ENCODE data around the gene GRP.
"Not testable (repeated sequence)": the region's sequence is repeated elsewhere in the genome, so short reads cannot be mapped to it uniquely, and the experiment has no call there.

Gene GRP

DNA sequence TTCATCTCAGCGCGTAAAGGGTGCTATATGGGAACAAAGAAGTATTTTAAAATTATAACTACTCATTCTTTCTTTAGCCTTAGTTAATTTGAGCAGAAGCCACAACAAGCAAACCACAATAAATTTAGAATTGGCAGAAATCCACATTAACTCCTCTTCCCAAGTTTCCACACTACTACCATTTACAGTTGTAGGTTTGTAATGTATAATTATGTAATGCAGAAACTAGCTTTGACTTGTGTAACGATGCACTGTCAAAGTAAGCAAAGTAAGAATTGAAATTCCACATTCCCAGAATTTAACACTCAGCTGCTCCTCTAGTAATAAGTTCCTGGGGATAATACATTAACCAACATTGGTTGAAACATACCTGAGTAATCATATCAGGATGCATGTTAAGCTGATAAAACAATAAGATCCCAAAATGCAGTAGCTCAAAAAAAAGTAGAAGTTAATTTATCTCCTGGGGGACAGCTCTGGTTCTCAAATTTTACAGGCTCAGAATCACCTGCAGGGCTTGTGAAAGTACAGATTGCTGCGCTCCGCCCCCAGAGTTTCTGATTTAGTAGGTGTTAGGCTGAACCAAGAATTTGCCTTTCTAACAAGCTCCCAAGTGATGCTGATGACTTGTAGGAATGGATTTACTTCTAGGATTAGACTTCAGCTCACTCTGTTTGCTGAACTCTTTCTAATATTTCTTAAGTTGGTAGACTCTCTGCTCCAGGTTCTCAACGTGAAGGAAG, 9.9 kb downstream of the GRP start:
- DNase-seq = peak; percentile 12

DNA sequence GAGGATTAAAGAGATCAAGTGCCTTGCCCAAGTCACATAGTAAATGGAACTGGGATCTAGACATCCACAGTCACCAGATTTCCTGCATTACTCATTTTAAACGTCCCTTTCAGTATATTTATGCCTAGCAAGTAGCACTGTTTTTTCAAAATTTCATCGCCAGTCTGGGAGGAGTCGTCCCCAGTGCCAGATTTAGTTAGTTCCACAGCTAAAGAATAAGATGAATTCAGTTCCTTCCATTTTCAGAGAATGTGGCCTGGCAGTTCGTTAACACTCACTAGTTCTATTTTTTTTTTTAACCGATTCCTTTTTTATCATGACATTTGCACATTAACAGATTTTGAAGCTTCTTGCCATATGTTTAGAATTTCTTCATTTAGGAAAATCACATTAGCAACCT, 11.2 kb downstream of the GRP start:
- no peak for DNase-seq

DNA sequence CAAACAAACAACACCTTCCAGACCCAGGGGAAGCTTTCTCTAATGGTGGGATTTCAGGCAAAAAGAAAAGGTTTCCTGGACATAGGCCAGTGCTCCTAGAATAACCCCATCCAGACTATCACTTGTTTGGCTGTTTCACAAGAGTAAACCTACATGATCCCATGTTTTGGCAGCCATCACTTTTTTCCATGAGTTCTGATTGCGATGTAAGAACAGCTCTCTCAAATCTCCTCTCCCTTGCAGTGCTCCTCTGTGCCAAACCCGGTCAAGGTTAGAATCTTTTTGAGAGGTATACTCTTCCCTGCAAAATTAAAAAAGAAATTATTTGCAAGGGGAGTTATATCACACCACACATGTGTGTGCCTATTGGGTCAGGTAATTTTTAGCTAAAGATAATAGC, 11.9 kb downstream of the GRP start:
- DNase-seq = no peak

DNA sequence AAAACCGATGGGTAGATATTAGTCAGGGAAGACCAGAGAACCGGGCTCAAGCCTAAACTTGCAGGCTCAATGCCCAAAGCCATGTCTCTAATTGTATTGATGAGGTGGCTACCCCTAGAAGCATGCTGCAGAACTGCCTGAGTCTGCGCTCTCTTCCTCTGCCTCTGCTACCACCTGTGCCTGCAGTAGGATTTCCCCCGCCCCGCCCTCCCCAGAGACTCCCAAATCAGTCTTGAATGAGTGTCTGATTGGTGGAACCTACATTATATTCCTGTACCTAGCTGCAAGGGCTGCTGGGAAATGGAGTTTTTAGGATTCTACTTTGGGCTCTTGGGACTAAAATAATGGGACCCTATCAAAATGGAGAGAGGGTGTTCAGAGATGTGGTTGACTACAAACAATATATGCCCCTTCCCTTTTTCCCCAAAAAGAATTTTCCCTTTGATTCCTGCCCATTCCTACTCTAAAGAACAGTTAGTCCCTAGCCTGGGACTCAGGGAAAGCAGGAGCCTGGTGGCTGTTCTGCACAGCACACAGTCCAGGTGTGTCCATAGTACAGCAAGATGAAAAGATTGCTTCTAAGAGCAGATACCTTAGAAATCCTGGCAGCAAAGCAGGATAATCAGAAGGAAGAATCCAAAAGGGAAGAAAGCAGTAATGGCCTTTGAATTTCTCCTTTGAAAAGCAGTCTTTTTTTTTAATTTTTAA, 12.5 kb downstream of the GRP start:
- no peak for DNase-seq

DNA sequence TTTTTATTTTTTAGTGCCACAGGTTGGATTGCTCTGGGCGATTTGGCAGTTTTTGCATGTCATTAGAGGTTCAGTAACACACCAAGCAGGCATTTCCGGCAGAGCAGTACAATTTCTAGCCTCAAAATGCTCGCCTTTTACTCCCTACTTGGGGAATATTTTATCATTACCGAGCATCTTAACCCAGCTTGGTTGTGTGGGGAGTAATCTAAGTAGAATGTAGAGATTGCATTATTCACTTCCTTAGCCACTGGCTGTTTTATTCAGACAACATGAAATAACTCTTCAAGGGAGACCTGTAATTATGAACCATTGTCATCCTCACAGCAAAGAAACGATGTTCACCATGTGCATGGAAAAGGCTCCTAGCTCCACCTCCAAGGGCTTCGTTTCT, 13.1 kb downstream of the GRP start:
- DNase-seq = no peak

DNA sequence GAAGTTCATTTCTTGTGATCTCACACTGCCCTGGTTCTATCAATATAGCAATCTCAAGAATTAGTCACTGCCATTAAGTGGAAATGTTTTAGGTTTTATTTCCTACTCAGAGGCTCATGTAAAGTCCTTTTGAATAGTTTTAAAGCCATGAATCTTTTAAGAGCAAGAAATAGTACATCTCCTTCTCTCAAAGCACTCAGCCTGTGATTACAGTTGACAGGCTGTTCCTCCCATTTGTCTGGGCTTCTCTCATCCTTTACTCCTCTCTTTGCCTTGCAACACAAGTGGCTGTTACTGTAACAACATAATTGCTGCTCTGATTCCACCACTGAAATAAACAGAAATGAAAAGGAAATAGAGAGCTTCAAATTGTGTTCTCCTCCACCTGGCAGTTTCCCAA, 18.4 kb downstream of the GRP start:
- no peak for DNase-seq

DNA sequence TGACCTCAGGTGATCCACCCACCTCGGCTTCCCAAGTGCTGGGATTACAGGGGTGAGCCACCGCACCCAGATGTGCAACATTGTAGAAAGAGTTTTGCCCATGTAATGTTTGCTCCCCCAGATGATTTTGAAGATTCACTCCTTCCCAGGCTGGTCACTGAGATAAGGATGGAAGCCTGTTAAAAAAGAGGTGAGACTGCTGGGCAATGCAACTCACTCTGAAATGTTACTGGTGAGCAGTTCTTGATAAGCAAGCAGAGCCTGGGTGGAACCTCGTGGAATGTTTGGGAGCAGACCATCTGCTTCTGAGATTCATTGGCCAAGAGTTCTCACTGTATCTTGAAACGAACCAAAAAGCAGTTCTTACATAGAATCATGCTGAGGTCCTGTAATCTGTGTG, 19.7 kb downstream of the GRP start:
- no peak for DNase-seq

DNA sequence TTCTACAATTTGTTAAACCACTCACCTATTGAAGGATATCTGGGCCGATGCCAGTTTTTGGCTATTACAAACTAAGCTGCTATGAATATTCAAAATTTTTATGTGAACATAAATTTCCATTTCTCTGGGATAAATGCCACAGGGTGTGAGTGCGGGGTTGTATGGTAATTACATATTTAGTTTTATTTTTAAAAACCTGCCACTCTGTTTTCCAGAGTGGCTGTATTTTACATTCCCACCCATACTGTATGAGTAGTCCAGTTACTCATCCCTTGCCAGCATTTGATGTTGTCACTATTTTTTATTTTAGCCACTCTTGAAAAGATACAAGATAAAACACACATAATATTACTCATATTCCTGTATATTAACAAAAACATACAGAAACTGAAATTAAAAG, 22.9 kb downstream of the GRP start:
- DNase-seq = no peak

DNA sequence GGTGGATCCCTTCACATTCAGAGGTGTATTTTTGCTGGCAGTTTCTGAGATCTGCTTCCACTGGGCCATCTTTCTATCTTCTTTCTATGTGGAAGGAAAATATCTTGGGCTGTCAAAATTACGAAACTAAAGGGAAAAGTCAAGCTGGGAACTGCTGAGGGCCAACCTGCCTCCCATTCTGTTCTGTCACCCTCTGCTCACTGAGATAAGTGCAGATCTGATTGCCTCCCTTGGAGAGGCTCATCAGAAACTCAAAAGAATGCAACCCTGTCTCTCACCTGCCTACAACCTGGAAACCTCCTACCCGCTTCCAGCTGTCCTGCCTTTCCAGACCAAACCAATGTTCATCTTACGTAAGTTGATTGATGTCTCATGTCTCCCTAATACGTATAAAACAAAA, 26.8 kb downstream of the GRP start:
- DNase-seq = no peak

DNA sequence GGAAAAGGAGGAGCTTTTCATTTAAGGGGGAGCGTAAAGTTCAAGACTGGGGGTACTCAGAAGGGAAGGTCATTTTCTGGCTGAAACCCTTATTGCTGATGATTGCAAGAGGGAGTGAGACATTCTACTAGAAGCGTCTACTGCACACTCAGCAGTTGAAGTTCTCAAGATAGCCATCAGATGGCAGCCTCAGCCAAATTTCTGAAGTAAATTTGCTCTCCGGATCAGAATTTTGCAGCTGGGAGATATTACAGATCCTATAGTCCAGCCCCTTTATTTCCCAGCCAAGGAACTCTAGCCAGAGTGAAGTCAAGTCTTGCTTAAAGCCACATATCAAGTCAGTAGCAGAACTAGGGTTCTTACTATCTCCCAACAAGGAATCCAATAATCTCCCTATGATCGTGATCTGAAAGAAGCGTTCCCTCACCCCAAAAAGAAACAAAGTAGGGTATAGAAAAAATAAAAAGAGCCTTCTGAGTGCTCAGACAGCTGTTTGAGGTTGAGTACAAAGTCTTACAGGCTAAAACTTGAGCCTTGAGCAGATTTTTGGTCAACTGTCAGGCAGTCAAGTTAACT, 29.3 kb downstream of the GRP start:
- peak; percentile 42 for DNase-seq

DNA sequence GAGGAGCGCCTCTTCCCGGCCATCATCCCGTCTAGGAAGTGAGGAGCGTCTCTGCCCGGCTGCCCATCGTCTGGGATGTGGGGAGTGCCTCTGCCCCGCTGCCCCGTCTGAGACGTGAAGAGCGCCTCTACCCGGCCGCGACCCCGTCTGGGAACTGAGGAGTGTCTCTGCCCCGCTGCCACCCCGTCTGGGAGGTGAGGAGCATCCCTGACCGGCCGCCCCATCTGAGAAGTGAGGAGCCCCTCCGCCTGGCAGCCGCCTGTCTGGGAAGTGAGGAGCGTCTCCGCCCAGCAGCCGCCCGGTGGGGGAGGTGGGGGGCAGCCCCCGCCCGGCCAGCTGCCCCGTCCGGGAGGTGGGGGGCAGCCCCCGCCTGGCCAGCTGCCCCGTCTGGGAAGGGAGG, 35.5 kb downstream of the GRP start:
- DNase-seq = not testable (repeated sequence)

DNA sequence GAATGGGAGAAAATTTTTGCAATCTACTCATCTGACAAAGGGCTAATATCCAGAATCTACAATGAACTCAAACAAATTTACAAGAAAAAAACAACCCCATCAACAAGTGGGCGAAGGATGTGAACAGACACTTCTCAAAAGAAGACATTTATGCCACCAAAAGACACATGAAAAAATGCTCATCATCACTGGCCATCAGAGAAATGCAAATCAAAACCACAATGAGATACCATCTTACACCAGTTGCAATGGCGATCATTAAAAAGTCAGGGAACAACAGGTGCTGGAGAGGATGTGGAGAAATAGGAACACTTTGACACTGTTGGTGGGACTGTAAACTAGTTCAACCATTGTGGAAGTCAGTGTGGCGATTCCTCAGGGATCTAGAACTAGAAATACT, 41.9 kb downstream of the GRP start:
- DNase-seq = not testable (repeated sequence)

DNA sequence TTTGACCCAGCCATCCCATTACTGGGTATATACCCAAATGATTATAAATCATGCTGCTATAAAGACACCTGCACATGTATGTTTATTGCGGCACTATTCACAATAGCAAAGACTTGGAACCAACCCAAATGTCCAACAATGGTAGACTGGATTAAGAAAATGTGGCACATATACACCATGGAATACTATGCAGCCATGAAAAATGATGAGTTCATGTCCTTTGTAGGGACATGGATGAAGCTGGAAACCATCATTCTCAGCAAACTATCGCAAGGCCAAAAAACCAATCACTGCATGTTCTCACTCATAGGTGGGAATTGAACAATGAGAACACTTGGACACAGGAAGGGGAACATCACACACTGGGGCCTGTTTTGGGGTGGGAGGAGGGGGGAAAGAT, 42.3 kb downstream of the GRP start:
- not testable (repeated sequence) for DNase-seq

DNA sequence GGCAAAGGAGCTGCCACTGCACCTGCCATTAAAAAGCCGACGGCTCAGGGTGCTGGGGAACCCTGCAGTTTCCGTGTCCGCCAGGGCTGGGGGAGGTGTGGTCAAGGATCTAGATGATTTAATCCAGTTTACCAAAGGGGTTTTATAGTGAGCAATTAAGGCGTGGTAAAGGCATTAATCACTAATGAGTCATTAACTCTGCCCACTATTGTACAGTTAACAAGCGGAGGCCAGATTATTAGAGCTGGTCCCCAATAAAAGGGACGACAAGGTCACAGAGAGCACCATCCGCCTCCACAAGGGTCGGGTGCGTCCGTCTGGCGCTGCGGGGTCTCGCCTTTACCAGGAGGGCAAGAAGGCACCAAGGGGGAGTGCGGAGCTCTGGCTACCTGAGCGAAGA, 43.7 kb downstream of the GRP start:
- no peak for DNase-seq

DNA sequence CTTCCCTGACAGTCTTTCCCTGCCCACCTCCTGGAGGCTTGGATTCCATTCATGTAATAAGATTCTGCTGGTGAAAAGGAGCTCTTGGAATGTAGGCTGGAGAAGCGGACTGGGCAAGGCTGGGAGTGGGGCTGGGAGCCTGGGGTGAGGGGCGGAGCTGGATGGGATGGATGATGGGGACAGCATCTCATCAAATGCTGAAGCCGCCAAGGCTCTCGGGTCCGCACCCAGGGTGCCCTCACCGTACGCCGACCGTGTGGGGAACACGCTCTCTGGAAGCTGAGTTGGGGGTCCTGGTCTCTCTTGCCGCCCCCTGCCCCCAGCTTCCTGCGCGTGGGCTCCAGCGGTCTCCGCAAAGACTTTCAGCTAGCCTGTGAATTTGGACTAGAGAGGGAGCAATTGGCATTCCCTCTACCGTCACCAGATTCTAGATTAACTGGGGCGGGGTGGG, 44.2 kb downstream of the GRP start:
- no peak for DNase-seq

DNA sequence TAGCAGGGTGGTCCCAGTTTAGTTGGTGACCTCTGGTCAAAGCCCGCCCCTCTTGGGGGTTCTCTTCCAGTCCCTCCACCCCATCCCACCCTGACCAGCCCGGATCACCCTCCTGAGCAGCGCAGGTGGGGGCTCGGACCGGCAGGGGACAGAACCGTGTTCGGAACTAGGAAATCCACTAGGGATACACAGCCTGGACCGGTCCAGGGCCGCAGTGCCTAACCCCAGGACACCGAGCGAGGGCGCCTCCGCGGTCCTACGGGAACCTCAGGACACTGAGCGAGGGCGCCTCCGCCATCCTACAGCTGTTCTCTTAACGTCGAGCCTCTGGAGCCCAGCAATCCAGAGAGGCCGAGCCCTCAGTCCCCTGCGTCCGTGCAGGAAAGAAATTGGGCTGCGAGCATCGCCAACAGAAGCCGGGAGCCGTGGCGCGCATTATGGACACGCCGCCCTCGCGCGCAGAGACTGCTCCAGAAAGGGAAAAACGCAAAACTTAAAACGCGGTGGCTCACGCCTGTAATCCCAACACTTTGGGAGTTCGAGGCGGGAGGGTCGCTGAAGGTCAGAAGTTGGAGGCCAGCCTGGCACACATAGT, 44.8 kb downstream of the GRP start:
- DNase-seq = no peak

DNA sequence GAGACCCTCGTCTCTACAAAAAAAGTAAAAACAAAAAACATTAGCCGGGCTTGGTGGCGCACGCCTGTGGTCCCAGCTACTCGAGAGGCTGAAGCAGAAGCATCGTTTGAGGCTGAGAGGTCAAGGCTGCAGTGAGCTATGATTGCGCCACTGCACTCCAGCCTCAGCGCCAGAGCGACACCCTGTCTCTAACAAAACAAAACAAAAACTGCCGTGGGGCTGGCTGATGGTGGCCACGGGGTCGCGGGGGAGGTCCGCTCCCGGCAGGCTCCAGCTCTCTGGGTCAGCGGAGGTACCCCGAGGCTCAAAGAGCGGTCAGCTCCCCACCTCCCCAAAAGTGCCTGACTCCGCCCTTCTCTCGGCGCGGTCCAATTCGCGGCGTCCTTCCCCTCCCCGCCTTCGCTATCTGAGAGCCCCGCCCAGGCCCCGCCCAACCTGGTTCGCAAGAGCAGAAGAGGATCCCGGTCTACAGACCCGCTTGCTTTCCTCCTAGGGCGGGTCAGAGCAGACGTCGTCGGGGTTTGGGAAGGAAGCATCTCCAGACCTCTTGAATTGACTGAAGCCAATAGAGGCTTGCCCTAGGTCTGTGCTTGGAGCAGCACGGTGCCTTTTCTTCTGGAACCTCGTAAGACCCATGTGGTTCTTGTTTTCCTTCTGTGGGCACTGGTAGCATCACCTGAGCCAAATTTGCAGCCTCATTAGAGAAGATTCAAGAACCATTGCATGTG, 45.5 kb downstream of the GRP start:
- peak; percentile 51 for DNase-seq

DNA sequence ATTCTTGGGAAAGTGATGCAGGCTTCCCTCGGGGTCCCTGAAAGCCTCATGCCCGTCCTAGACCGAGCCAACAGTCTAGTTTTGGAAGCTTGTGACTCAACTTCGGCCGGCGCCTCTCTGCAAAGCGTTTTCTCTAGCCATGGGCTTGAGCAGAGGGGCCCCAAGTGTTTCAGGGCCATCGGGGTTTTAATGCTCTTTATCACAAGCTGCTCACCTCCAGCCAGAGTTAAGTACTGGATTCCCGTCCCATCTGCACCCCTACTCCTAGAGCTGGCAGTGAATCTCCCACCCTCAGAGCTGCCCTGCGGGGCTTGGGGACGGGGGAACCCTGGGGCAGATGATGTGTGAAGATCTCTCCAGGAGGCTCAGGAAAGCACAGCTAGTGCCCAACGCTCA, 46.0 kb downstream of the GRP start:
- no peak for DNase-seq

DNA sequence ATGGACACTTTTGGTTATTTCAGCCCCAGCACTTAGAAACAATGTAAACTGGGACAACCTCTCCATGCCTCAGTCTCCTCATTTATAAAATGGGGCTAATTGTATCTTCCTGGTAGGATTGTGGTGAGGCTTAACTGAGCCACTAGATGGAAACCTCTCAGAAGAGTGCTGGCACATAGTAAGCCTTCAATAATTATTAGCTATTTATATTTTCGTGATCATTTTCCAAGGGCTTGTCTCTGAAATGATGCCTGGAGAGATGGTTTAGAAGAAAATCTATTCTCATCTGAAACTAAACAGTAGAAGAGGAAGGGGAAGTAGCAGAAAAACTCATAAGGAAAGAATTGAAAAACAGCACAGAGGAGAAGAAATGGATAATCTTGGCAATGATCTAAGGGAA, 46.5 kb downstream of the GRP start:
- no peak for DNase-seq

DNA sequence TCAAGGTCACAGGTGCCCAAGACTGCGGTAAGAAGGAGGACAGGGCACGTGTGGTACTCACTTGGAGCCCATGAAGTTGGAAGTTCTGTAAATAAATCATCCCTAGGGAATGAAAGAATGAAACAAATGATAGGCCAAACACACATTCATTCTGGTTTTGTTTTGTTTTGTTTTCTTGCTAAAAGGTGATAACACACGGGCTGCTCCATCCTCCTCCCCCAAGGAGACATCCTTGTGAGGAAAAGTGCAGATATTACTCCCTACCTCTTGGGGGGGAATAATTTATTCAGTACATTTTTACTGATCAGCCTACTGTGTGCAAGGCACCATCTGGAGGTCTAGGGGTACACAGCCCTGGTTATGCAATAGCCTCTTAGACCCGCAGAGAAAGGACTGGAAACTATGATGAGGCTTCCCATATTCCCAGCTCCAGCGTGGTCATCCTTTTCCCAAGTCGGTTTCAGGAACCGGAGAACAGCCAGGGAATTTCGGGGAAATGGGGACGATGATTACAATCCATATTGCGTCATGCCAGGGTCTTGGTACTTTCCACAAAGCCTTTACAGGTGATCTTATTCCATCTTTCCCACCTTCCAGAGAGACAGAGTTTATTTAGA, 47.0 kb downstream of the GRP start:
- DNase-seq = no peak

DNA sequence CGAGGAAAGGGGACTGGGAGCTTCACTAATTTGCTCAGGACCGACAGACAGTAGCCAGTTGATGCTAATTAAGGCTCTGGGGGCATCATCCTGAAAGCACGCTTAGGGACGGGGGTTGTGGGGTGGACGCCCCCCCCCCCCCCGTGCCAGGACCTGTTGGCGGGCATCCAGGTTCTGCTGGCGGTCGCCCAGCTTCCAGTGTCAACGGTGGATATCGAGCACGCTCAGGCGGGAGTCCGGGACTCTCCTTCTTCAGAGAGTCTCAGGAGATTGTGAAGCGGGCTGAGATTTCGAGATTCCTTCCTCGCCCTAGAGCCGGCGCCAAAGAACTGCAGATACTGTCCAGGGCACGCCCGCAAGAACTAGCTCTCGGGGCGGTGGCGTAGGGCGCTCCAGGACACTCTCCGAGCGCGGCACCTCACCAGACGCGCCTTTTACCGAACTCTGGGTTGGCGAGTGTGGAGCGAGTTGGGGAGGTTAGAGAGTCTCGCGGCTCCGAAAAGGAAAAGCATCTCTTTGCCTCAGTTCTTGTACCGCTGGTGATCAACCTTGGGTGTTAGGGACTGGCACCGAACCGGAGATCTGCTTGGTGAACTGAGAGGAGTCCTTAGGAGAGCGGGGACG, 47.7 kb downstream of the GRP start:
- DNase-seq = no peak

DNA sequence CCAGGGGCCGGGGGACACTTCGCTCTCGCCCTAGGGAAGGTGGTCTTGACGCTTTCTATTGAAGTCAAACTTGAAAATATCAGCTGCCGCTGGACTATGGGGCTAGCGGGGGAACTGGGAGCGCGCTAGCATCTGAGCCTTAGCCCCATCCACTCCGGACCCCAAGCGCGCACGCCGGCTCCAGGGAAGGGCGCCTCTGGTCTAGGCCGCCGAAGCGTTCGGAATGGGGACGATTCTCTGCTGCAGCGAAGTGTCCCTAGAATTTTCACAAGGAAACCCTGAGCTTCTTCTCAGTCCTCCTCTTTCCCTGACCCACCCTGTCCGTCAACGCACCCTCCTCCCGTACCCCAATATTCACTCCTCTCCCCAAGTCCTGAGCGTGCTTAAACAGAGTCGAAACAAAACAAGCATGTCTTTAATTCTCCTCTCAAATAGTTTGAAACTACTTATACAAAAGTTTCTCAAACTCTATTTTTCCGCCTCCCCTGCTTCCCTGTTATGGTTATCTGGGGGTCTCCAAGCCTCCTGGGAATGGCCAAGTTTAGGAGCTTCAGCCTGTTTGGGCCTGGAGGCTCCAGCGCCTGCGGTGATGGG, 48.3 kb downstream of the GRP start:
- DNase-seq = no peak
